Stimulated activated CD4-positive, alpha-beta T cell treated with anti-CD3 and anti-CD28 coated beads, Interleukin-2, amount 100 ng/mL, for 48 hours (primary cell): ENCODE data around the gene EMX1.

ENCODE experiments used
- DNase-seq, 2 donors: peaks; one replicate each; pipeline ENCODE4 v3.0.0-alpha.2; 2020

EMX1 gene

DNA sequence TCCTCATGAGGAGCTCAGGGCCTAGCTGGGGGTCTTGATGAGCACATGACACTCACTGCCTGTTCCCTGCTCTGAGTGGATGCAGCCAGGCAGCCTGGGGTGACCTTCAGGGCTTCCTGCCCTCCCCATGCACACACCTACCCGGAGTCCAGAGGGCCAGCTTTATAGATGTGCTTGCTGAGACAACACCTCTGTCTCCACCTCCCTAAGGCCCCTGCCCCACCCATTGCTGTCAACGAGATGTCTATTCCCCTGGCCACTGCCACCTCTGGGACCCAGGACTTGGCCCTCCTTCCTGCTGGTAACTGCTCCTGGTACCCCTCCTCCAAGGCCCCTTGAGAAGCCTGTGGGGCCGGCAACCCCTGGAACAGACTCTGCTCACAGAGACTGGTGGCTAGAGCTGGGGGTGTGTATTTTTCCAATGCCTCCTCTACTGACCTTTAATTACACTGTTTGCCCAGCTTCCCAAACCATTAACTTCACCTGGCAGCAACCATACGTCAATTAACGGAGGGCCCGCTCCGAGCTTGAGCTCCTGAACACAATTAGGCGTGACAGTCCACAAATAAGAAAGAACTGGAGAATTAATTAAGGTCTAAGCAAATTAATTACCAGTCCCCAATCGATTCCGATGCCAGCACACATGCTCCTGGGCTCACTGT is 66.3 kb downstream of the EMX1 start:
- no peak for DNase-seq

DNA sequence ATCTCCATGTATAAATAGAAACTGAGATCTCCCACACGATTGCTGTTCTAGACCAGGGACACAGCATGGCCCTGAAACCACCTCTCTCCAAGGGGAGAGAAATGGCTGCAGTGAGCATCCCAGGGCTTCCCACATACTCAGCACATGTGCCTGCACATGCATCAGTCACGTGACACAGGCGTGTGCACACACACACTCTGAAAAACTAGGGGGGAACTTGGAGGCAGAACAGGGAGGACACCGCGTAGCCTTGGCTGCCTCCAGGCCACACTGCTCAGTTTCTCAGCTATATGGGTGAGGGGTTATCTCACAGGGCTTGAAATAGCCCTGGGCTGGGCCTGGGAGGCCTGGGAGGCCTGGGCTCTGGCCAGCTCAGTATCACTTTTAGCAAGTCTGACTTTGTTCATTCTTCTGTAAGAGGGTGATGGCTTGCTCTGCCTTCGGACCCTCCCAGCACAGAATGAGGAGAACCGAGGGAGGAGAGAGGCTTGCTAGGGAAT is 66.9 kb downstream of the EMX1 start:
- DNase-seq = no peak
